K562 (cell line): Measurements from ENCODE around the gene NPB. TPM values are rescaled to one million over a fixed set of nuclear protein-coding genes. Genes with fewer than 3 reads are reported as not detected.

Experiments used
- ATAC-seq: fragments of 200-7000 bp; cut with Tn5 transposase; 3 replicates; pipeline ENCODE4 v1.9.1; 2020; ENCODE audit warnings: moderate library complexity
- BruUV-seq: library from RNA; stranded (reverse); fragments of 400-500 nt; replicated peaks from 2 replicates; lab custom pipeline; 2021; lab: Mats Ljungman, UMichigan
- CTCF ChIA-PET: fragments of 300-600 bp; formaldehyde crosslinking; extraction: SDS; loops from one replicate; lab custom pipeline; 2021; ENCODE audit warnings: low intra/inter-chr PET ratio; lab: Yijun Ruan, JAX
- POLR2A ChIA-PET: fragments of 300-600, 350-650 bp; sonication (Branson Sonifier 250); formaldehyde crosslinking; extraction: SDS; loops from one replicate; lab custom pipeline; 2021; ENCODE audit warnings: antibody characterized with exemption, inconsistent platforms; lab: Yijun Ruan, JAX
- DNase-seq, 4 experiments: peaks; one replicate each; pipeline versions ENCODE4 v3.0.0 to v3.0.0-alpha.2; 2011 to 2018; ENCODE audit warnings: low spot score in 3 of 4, mixed read lengths in 3 of 4; ENCODE audit errors: extremely low read depth in 1 of 4
- FAIRE-seq: peaks from 2 replicates; lab custom pipeline; 2011; peaks lifted over from hg19 to GRCh38; lab: Jason Lieb, UNC
- H2AFZ ChIP-seq: 2 replicates; pipeline ENCODE4 v1.6.0; 2011; ENCODE audit warnings: low read depth, low read length, control low read depth, inconsistent platforms
- H3K27ac ChIP-seq: fragments of 200-600 bp; 3 replicates; pipeline ENCODE4 v1.8.0; 2011; ENCODE audit warnings: low read depth, mild to moderate bottlenecking, control low read depth, inconsistent platforms, low read length, moderate library complexity, mixed read lengths; ENCODE audit errors: extremely low read depth
- H3K27me3 ChIP-seq, 2 experiments: fragments of 300-600 bp in 1 of 2; 2 replicates in 1 of 2; 3 replicates in 1 of 2; pipeline versions ENCODE4 v1.6.0 to v1.8.0; 2011; ENCODE audit warnings: inconsistent platforms in 2 of 2, low read length in 2 of 2, mild to moderate bottlenecking in 1 of 2, mixed read lengths in 1 of 2, moderate library complexity in 1 of 2; ENCODE audit not compliant: control insufficient read depth in 2 of 2, insufficient read depth in 2 of 2
- H3K36me3 ChIP-seq: fragments of 300-600 bp; 3 replicates; pipeline ENCODE4 v1.8.0; 2011; ENCODE audit warnings: mild to moderate bottlenecking, low read length, inconsistent platforms; ENCODE audit not compliant: control insufficient read depth, insufficient read depth
- H3K4me1 ChIP-seq, 2 experiments: fragments of 200-600 bp in 1 of 2; replicated peaks in 1 of 2; 2 replicates in 1 of 2; 3 replicates in 1 of 2; pipeline versions ENCODE4 v1.5.1 to v1.8.0; 2011; ENCODE audit warnings: inconsistent platforms in 2 of 2, low read length in 2 of 2, mild to moderate bottlenecking in 1 of 2, mixed read lengths in 1 of 2, moderate library complexity in 1 of 2; ENCODE audit not compliant: control insufficient read depth in 2 of 2, insufficient read depth in 2 of 2
- H3K4me2 ChIP-seq: 2 replicates; pipeline ENCODE4 v1.6.1; 2011; ENCODE audit warnings: low read length, control low read depth, inconsistent platforms, mixed read lengths; ENCODE audit not compliant: insufficient read depth
- H3K4me3 ChIP-seq: fragments of 200-600 bp; sonication (generic), shearing (Covaris generic); 2 replicates; pipeline ENCODE4 v1.5.1; 2016; ENCODE audit warnings: control low read depth, inconsistent platforms
- H3K79me2 ChIP-seq: fragments of 200-600 bp; 3 replicates; pipeline ENCODE4 v1.8.0; 2011; ENCODE audit warnings: low read length, inconsistent platforms; ENCODE audit not compliant: control insufficient read depth, insufficient read depth
- H3K9ac ChIP-seq, 2 experiments: 2 replicates each; pipeline versions ENCODE4 v1.6.0 to v1.6.1; 2011; ENCODE audit warnings: low read depth in 2 of 2, low read length in 2 of 2, control low read depth in 1 of 2, inconsistent platforms in 1 of 2, mild to moderate bottlenecking in 1 of 2, mixed read lengths in 1 of 2; ENCODE audit not compliant: insufficient read depth in 1 of 2
- H3K9me1 ChIP-seq: one replicate; pipeline ENCODE4 v1.6.0; 2011; ENCODE audit warnings: inconsistent platforms, mild to moderate bottlenecking, low read length, moderate library complexity; ENCODE audit not compliant: control insufficient read depth, insufficient read depth
- H3K9me3 ChIP-seq: replicated peaks from 2 replicates; pipeline ENCODE4 v1.5.1; 2011; ENCODE audit warnings: low read depth, low read length, inconsistent platforms; ENCODE audit not compliant: control insufficient read depth, insufficient read depth
- H4K20me1 ChIP-seq: replicated peaks from 2 replicates; pipeline ENCODE4 v1.6.1; 2011; ENCODE audit warnings: low read length, inconsistent platforms, mixed read lengths; ENCODE audit not compliant: control insufficient read depth, insufficient read depth
- E2F5 ChIP-seq: sonication (generic); formaldehyde crosslinking; IDR thresholded peaks from 2 replicates; pipeline ENCODE4 v1.8.0; 2022; ENCODE audit warnings: mild to moderate bottlenecking, missing genetic modification reagents
- MBD1 ChIP-seq: fragments of 250-450 bp; sonication (Bioruptor Pico); IDR thresholded peaks from 2 replicates; pipeline ENCODE4 v1.8.0; 2022; ENCODE audit warnings: inconsistent platforms
- NCOA6 ChIP-seq: fragments of 450-650 bp; IDR thresholded peaks from 2 replicates; pipeline ENCODE4 v1.6.1; 2017; ENCODE audit warnings: mild to moderate bottlenecking
- STAT6 ChIP-seq: sonication (generic); formaldehyde crosslinking; IDR thresholded peaks from 2 replicates; pipeline ENCODE4 v1.8.1; 2023; ENCODE audit warnings: mild to moderate bottlenecking, missing genetic modification reagents
- THAP12 ChIP-seq: fragments of 250-450 bp; sonication (Bioruptor Pico); IDR thresholded peaks from 2 replicates; pipeline ENCODE4 v1.9.0; 2021; ENCODE audit warnings: mild to moderate bottlenecking, inconsistent platforms
- ZFX ChIP-seq: sonication (generic); formaldehyde crosslinking; IDR thresholded peaks from 2 replicates; pipeline ENCODE4 v1.8.0; 2022; ENCODE audit warnings: mild to moderate bottlenecking, missing genetic modification reagents, moderate library complexity
- WGBS: fragments of 100-300 bp; shearing (Covaris generic); methylation state at CpG from one replicate; pipeline ENCODE4 v1.1.6; 2016; ENCODE audit warnings: low coverage, mixed read lengths; ENCODE audit not compliant: insufficient coverage; ENCODE audit errors: missing lambda C conversion rate; 5-methylcytosine and 5-hydroxymethylcytosine counted together
- in situ Hi-C: fragments of 300-500 bp; cut with MboI; formaldehyde crosslinking; loops from 4 replicates; pipeline ENCODE4 v1.15.0; 2018; ENCODE audit warnings: inconsistent platforms, mixed read lengths
- intact Hi-C: fragments of 100-400 bp; cut with micrococcal nuclease; formaldehyde crosslinking; loops from 2 replicates; pipeline ENCODE4 v1.14.2; 2022
- polyA plus RNA-seq, 8 experiments: library from polyadenylated mRNA; depleted of rRNA in 4 of 8; stranded (reverse) in 5 of 8; unstranded in 3 of 8; fragments of >200 nt; fragmentation: Nextera tagmentation in 2 of 8; fragmentation: Illumina TruSeq in 1 of 8; extraction: Ambion mirVana in 2 of 8; extraction: Trizol in 1 of 8; gene quantifications; 2 replicates each; pipeline versions ENCODE4 v1.2.1 to v1.2.3, GENCODE V29; 2011 to 2014; ENCODE audit warnings: inconsistent platforms in 1 of 8, missing spikeins in 1 of 8
- total RNA-seq, 7 experiments: library from RNA; depleted of rRNA in 6 of 7; stranded (reverse); fragments of >200 nt in 6 of 7; fragmentation: Illumina TruSeq in 2 of 7; extraction: Trizol in 2 of 7; gene quantifications; 2 replicates each; pipeline versions ENCODE4 v1.2.1 to v1.2.3, GENCODE V29; 2011 to 2021; ENCODE audit warnings: low replicate concordance in 1 of 7

Gene NPB
- total and polyA plus RNA-seq, 9 of the 15 experiments (the other 6 are each of a cell fraction or from before 2014, with no cell fraction given): 0.03 to 0.61 (median 0.14) TPM; not detected in 2

- DNase-seq (peak in 3 of 4 experiments; percentile 42 to 53 (median 46)), FAIRE-seq (peak; percentile 67), ATAC-seq (no peak)
- Histone ChIP-seq H3K27ac (peak overlapping the region; percentile 98), H3K4me3 (peak overlapping the region; percentile 53), H3K4me1 (peaks cover 47 to 95% of the 10 kb centered on the region in 2 experiments), H2AFZ (no peak overlapping the region), H3K9ac (peak overlapping the region; percentile 75 to 95), H3K27me3 (no peaks in the 10 kb centered on the region), H3K9me3 (no peaks in the 10 kb centered on the region), H3K4me2 (peak overlapping the region; percentile 89), H3K79me2 (peaks cover 97% of the 10 kb centered on the region), H3K9me1 (peaks cover 6% of the 10 kb centered on the region), H3K36me3 (peaks cover 44% of the 10 kb centered on the region), H4K20me1 (peaks cover 24% of the 10 kb centered on the region; the same call in 1 of the 2 replicates)
- TF ChIP-seq MBD1: 0 out of 2 replicates have a peak, but pooled peaks have one; percentile 11
- peak; percentile 24; the same call in 1 of the 2 replicates for TF ChIP-seq ZFX (CRISPR knock-in tag)
- 0 out of 2 replicates have a peak, but pooled peaks have one; percentile 66 for TF ChIP-seq STAT6 (CRISPR knock-in tag)
- no peak for TF ChIP-seq E2F5 (CRISPR knock-in tag)
- 0 out of 2 replicates have a peak, but pooled peaks have one; percentile 21 for TF ChIP-seq THAP12 (CRISPR knock-in tag)
- no peak for TF ChIP-seq NCOA6
- in situ Hi-C loops: no loop called here
- no TSS peak for BruUV-seq
- WGBS: 44% methylated on average over 20 of the region's 23 CpGs
- ChIA-PET CTCF (interaction anchor here (0.7 kb wide), 1 partner anchor 863 kb away, joined by 4 read pairs; no protein-coding TSS in a partner anchor), POLR2A (interaction anchor here (0.6 to 2.3 kb wide), 4 partner anchors 10 to 61 kb away, joined by 3 to 46 read pairs (median 4); partner anchors contain the start of genes P4HB and PCYT2)
- intact Hi-C loops: no loop called here
These were observed 20.0 kb downstream of the NPB start for GRCh38 chr17:81921996-81922565.
